Measurements from ENCODE around the gene MAGI3.
"Not testable (repeated sequence)": the region's sequence is repeated elsewhere in the genome, so short reads cannot be mapped to it uniquely, and the experiment has no call there.

Gene MAGI3

DNA sequence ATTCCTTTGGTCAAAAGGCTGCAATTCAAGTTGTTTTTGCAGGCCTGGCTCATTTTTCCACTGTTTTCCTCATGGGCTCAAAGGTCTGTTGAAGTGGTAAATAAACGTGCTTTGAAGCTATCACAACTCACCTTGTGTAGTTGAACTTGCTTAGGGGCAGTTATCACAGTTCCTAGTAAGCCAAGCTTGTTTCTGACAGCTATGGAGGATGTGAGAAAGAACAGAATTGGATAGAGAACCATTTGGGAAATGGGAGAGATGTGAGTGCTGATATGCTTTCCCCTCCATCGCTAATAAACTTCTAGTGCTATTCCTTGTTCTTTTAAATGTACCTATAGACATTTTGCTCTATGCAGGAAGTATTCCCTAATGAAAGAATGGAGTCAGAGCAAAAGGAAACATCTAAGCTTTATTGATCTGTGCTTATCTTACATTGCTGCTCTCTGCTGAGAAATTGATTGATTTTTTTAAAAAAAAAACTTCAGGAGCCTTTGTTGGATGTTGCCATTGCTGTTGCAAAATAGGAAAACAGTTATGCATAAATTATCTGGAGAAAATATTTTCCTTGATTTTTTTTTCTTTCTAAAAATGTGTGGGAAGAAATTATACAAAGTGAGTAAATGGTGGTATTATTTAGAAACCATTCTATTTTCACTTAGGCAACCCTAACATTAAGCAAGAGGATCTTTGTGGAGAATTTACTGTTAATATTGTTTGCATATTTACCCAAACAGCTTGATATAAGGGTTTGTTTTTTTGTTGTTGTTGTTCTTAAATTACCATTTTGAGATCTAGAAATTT, 118.2 kb downstream of the MAGI3 start:
- H3K9me3 ChIP-seq (ENCODE audit: control insufficient read depth in 2 of 2, low read length in 2 of 2): peaks cover 4 to 10% of the 10 kb centered on the region in 2 donors
- H3K4me1 ChIP-seq (ENCODE audit: control insufficient read depth in 2 of 2, insufficient read depth in 2 of 2, low read length in 2 of 2): peaks cover 0 to 7% of the 10 kb centered on the region in 2 donors
- H3K9ac ChIP-seq (ENCODE audit: low read depth in 1 of 2, low read length in 2 of 2): peak overlapping the region in 1 of 2 donors; percentile 4
- H3K27me3 ChIP-seq (ENCODE audit: control insufficient read depth in 2 of 2, insufficient read depth in 2 of 2, low read length in 2 of 2): no peaks in the 10 kb centered on the region
- no peak overlapping the region for H3K27ac ChIP-seq (ENCODE audit: low read depth in 2 of 2, low read length in 2 of 2)
- no peak overlapping the region for H3K4me3 ChIP-seq (ENCODE audit: low read length in 2 of 2)
- no peaks in the 10 kb centered on the region for H3K36me3 ChIP-seq (ENCODE audit: control insufficient read depth in 2 of 2, insufficient read depth in 2 of 2, low read length in 2 of 2)

DNA sequence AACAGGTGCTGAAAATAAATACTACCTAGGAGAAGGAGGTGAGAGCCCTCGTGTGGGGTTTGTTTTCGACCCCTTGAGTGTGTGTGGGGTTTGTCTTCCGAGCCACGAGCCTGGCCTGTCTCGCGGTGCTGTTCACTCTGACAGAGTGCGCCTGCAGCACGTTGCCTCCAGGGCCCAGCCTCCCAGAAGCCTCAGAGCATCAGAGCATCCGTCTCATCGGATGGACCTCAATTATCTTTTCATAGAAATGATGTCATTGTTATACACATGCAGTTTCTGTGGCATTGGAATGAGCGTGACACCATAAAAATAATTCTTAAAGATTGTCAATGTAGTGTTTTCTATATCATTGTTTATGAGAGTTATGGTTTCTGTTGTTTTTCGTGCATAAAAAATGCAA, 119.5 kb downstream of the MAGI3 start:
- not testable (repeated sequence) for H3K4me1 ChIP-seq (ENCODE audit: control insufficient read depth in 2 of 2, insufficient read depth in 2 of 2, low read length in 2 of 2); H3K9ac ChIP-seq (ENCODE audit: low read depth in 1 of 2, low read length in 2 of 2); H3K27ac ChIP-seq (ENCODE audit: low read depth in 2 of 2, low read length in 2 of 2); H3K4me3 ChIP-seq (ENCODE audit: low read length in 2 of 2); H3K27me3 ChIP-seq (ENCODE audit: control insufficient read depth in 2 of 2, insufficient read depth in 2 of 2, low read length in 2 of 2); H3K36me3 ChIP-seq (ENCODE audit: control insufficient read depth in 2 of 2, insufficient read depth in 2 of 2, low read length in 2 of 2)
- H3K9me3 ChIP-seq (ENCODE audit: control insufficient read depth in 2 of 2, low read length in 2 of 2): peaks cover 4 to 10% of the 10 kb centered on the region in 2 donors

DNA sequence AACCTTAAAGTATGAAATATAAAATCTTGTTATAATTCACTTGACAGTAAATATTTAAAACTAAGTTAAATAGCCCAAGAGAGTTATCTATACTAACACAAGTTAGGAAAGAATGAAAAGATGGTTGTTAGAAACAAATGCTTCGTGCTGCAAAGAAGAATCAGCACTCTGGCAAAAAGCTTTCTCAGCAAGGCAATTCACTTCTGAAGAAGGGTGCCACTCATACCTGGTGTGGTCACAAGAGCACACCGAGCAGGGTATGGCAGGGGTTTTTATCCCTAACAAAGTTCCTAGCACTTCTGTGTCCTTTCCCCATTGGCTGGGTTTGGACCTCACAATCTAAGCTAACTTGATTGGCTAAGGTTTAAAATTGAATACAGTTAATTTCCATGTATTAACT, 121.0 kb downstream of the MAGI3 start:
- Histone ChIP-seq H3K4me3 (ENCODE audit: low read length in 2 of 2) (no peak overlapping the region), H3K27ac (ENCODE audit: low read depth in 2 of 2, low read length in 2 of 2) (no peak overlapping the region), H3K4me1 (ENCODE audit: control insufficient read depth in 2 of 2, insufficient read depth in 2 of 2, low read length in 2 of 2) (peaks cover 0 to 7% of the 10 kb centered on the region in 2 donors), H3K36me3 (ENCODE audit: control insufficient read depth in 2 of 2, insufficient read depth in 2 of 2, low read length in 2 of 2) (no peaks in the 10 kb centered on the region), H3K27me3 (ENCODE audit: control insufficient read depth in 2 of 2, insufficient read depth in 2 of 2, low read length in 2 of 2) (no peaks in the 10 kb centered on the region), H3K9me3 (ENCODE audit: control insufficient read depth in 2 of 2, low read length in 2 of 2) (peaks cover 4 to 10% of the 10 kb centered on the region in 2 donors), H3K9ac (ENCODE audit: low read depth in 1 of 2, low read length in 2 of 2) (no peak overlapping the region)

DNA sequence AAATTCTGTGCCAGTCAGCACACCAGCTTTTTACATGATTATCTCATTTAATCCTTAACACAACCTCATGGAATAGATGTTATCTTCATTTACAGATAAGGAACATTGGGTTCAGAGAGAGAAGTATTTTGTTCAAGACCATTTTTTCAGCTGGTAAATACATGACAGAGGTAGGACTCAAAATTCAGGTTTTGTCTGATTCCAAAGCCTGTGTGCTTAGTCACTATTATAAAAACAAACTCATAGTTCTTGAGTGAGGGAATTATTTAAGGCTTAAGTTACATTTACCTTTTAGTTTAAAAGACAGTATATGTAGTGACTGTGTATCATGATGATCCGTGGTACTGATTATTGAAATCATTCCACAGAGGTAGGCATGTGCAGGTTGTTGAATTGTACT, 125.2 kb downstream of the MAGI3 start:
- Histone ChIP-seq H3K27me3 (ENCODE audit: control insufficient read depth in 2 of 2, insufficient read depth in 2 of 2, low read length in 2 of 2) (no peaks in the 10 kb centered on the region), H3K9ac (ENCODE audit: low read depth in 1 of 2, low read length in 2 of 2) (no peak overlapping the region), H3K36me3 (ENCODE audit: control insufficient read depth in 2 of 2, insufficient read depth in 2 of 2, low read length in 2 of 2) (no peaks in the 10 kb centered on the region)

DNA sequence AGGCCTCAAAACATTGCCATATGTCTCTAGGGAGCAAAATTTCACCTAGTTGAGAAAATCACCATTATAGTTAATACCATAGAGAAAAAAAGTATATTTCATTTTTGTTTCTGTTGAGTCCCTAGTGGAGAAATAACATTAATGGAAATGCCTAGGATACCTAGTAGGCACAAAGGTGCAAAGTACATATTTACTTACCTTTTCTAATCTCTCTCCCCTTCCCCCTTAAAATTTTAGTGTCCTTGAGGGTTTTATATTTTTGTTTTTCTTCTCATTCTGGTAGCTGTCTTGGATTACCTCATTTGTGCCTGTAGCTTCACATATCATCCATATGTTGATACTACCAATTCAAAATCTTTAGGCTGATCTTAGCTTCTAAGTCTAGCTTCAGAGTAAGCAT, 127.0 kb downstream of the MAGI3 start:
- H3K27ac ChIP-seq (ENCODE audit: low read depth in 2 of 2, low read length in 2 of 2): no peak overlapping the region
- no peaks in the 10 kb centered on the region for H3K4me1 ChIP-seq (ENCODE audit: control insufficient read depth in 2 of 2, insufficient read depth in 2 of 2, low read length in 2 of 2)

More for the DNA sequence above, 125.2 kb downstream of the MAGI3 start:
- Histone ChIP-seq H3K9me3 (ENCODE audit: control insufficient read depth in 2 of 2, low read length in 2 of 2) (peaks cover 4 to 10% of the 10 kb centered on the region in 2 donors), H3K27ac (ENCODE audit: low read depth in 2 of 2, low read length in 2 of 2) (no peak overlapping the region), H3K4me3 (ENCODE audit: low read length in 2 of 2) (no peak overlapping the region), H3K4me1 (ENCODE audit: control insufficient read depth in 2 of 2, insufficient read depth in 2 of 2, low read length in 2 of 2) (no peaks in the 10 kb centered on the region)

DNA sequence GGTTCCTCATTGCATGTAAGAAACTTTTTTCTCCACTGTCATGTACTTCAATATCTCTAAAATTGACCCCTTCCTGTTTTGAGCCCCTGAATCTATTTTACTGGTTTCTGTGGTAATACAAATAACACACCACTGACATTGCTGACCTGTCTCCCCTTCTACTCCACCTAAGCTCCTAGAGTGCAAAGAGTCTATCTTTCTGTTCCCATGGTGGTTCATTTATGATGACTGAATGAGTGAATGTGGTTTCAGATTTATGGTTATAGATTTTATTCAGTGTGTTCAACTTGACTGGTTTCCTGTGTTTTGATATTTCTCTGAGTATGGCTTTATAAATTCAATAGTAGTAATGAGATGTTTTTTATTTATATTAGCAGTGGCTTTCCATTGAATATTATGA, 127.7 kb downstream of the MAGI3 start:
- no peaks in the 10 kb centered on the region for H3K36me3 ChIP-seq (ENCODE audit: control insufficient read depth in 2 of 2, insufficient read depth in 2 of 2, low read length in 2 of 2)
- H3K9me3 ChIP-seq (ENCODE audit: control insufficient read depth in 2 of 2, low read length in 2 of 2): no peaks in the 10 kb centered on the region
- no peaks in the 10 kb centered on the region for H3K27me3 ChIP-seq (ENCODE audit: control insufficient read depth in 2 of 2, insufficient read depth in 2 of 2, low read length in 2 of 2)
- no peak overlapping the region for H3K4me3 ChIP-seq (ENCODE audit: low read length in 2 of 2)
- H3K4me1 ChIP-seq (ENCODE audit: control insufficient read depth in 2 of 2, insufficient read depth in 2 of 2, low read length in 2 of 2): no peaks in the 10 kb centered on the region
- no peak overlapping the region for H3K9ac ChIP-seq (ENCODE audit: low read depth in 1 of 2, low read length in 2 of 2)
- no peak overlapping the region for H3K27ac ChIP-seq (ENCODE audit: low read depth in 2 of 2, low read length in 2 of 2)

More for the DNA sequence above, 127.0 kb downstream of the MAGI3 start:
- no peak overlapping the region for H3K9ac ChIP-seq (ENCODE audit: low read depth in 1 of 2, low read length in 2 of 2)
- no peaks in the 10 kb centered on the region for H3K36me3 ChIP-seq (ENCODE audit: control insufficient read depth in 2 of 2, insufficient read depth in 2 of 2, low read length in 2 of 2)
- no peak overlapping the region for H3K4me3 ChIP-seq (ENCODE audit: low read length in 2 of 2)
- H3K9me3 ChIP-seq (ENCODE audit: control insufficient read depth in 2 of 2, low read length in 2 of 2): no peaks in the 10 kb centered on the region
- no peaks in the 10 kb centered on the region for H3K27me3 ChIP-seq (ENCODE audit: control insufficient read depth in 2 of 2, insufficient read depth in 2 of 2, low read length in 2 of 2)

DNA sequence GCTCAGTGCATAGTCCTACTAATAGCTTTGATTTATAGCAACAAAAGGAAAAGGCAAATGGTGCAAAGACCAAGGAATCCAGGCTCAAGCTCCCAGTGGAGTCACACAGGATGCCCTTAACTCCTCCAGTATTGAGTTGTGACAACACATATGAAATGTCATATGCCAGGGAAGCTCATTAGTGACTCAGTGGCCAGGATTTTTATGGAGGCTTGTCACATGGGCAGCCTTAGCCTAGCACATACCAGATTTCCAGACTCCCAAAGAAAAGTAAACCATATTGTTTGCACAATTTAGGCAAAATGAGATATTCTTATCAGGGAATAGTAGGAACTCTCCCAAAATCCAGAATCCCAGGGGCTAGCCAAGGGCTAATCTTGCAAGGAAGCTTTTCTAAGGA, 129.2 kb downstream of the MAGI3 start:
- Histone ChIP-seq H3K36me3 (ENCODE audit: control insufficient read depth in 2 of 2, insufficient read depth in 2 of 2, low read length in 2 of 2) (no peaks in the 10 kb centered on the region), H3K27ac (ENCODE audit: low read depth in 2 of 2, low read length in 2 of 2) (no peak overlapping the region), H3K9me3 (ENCODE audit: control insufficient read depth in 2 of 2, low read length in 2 of 2) (peaks cover 0 to 3% of the 10 kb centered on the region in 2 donors), H3K27me3 (ENCODE audit: control insufficient read depth in 2 of 2, insufficient read depth in 2 of 2, low read length in 2 of 2) (no peaks in the 10 kb centered on the region), H3K9ac (ENCODE audit: low read depth in 1 of 2, low read length in 2 of 2) (no peak overlapping the region), H3K4me1 (ENCODE audit: control insufficient read depth in 2 of 2, insufficient read depth in 2 of 2, low read length in 2 of 2) (no peaks in the 10 kb centered on the region), H3K4me3 (ENCODE audit: low read length in 2 of 2) (no peak overlapping the region)

DNA sequence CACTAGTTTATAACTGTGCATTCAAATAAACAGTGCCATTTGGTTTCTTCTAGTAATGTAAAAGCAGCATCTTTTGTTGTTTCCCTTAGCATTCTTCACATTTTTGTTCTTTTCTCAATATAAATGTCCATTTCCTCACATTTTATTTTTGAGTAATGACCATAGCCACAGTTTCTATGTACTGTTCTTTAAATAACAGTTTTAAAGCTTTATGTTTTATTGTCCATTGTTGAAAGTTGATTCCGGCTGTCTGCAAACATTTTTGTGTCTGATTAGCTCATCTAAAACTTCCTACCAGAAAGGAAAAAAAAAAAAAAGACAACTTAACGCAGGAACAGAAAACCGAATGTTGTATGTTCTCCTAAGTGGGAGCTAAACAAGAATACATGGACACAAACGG, 139.7 kb downstream of the MAGI3 start:
- no peaks in the 10 kb centered on the region for H3K36me3 ChIP-seq (ENCODE audit: control insufficient read depth in 2 of 2, insufficient read depth in 2 of 2, low read length in 2 of 2)
- H3K27ac ChIP-seq (ENCODE audit: low read depth in 2 of 2, low read length in 2 of 2): no peak overlapping the region
- no peaks in the 10 kb centered on the region for H3K27me3 ChIP-seq (ENCODE audit: control insufficient read depth in 2 of 2, insufficient read depth in 2 of 2, low read length in 2 of 2)
- peaks cover 0 to 10% of the 10 kb centered on the region in 2 donors for H3K4me1 ChIP-seq (ENCODE audit: control insufficient read depth in 2 of 2, insufficient read depth in 2 of 2, low read length in 2 of 2)
- no peak overlapping the region for H3K9ac ChIP-seq (ENCODE audit: low read depth in 1 of 2, low read length in 2 of 2)
- H3K9me3 ChIP-seq (ENCODE audit: control insufficient read depth in 2 of 2, low read length in 2 of 2): no peaks in the 10 kb centered on the region
- H3K4me3 ChIP-seq (ENCODE audit: low read length in 2 of 2): no peak overlapping the region

DNA sequence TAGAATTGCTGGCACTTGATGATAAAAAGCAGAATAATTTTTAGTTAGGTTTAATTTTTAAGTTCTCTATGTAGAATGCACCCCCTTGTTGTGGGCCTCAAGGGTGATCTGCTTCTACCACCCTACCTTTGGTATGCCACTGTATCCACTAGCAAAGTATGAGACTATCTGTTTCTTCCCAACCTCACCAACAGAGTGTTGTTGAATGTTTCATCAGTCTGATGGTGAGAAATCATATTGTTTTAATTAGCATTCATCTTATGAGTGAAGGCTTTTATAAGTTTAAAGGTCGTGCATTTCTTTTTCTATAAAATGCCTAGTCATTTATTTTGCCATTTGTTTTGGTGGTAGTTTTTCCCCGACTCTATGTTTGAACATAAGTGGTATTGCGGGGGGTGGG, 141.0 kb downstream of the MAGI3 start:
- no peak overlapping the region for H3K9ac ChIP-seq (ENCODE audit: low read depth in 1 of 2, low read length in 2 of 2)
- no peaks in the 10 kb centered on the region for H3K36me3 ChIP-seq (ENCODE audit: control insufficient read depth in 2 of 2, insufficient read depth in 2 of 2, low read length in 2 of 2)
- H3K27ac ChIP-seq (ENCODE audit: low read depth in 2 of 2, low read length in 2 of 2): no peak overlapping the region
- no peaks in the 10 kb centered on the region for H3K27me3 ChIP-seq (ENCODE audit: control insufficient read depth in 2 of 2, insufficient read depth in 2 of 2, low read length in 2 of 2)
- H3K9me3 ChIP-seq (ENCODE audit: control insufficient read depth in 2 of 2, low read length in 2 of 2): no peaks in the 10 kb centered on the region
- no peak overlapping the region for H3K4me3 ChIP-seq (ENCODE audit: low read length in 2 of 2)
- H3K4me1 ChIP-seq (ENCODE audit: control insufficient read depth in 2 of 2, insufficient read depth in 2 of 2, low read length in 2 of 2): peaks cover 0 to 11% of the 10 kb centered on the region in 2 donors

DNA sequence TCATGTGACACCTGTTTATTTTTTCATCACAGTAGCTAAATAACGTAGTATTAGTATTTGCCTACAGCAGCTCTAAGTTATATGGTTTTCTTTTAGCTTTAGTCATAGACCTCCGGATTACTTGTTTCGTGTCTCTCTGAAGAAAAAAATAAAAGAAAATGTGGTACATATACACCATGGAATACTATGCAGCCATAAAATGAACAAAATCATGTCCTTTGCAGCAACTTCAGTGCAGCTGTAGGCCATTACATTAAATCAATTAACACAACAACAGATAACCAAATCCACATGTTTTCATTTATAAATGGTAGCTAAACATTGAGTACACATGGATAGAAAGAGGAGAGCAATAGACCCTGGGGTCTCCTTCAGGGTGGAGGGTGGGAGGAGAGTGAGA, 142.7 kb downstream of the MAGI3 start:
- Histone ChIP-seq H3K27ac (ENCODE audit: low read depth in 2 of 2, low read length in 2 of 2) (no peak overlapping the region), H3K27me3 (ENCODE audit: control insufficient read depth in 2 of 2, insufficient read depth in 2 of 2, low read length in 2 of 2) (no peaks in the 10 kb centered on the region), H3K9me3 (ENCODE audit: control insufficient read depth in 2 of 2, low read length in 2 of 2) (no peaks in the 10 kb centered on the region), H3K4me1 (ENCODE audit: control insufficient read depth in 2 of 2, insufficient read depth in 2 of 2, low read length in 2 of 2) (peaks cover 0 to 11% of the 10 kb centered on the region in 2 donors), H3K36me3 (ENCODE audit: control insufficient read depth in 2 of 2, insufficient read depth in 2 of 2, low read length in 2 of 2) (no peaks in the 10 kb centered on the region), H3K4me3 (ENCODE audit: low read length in 2 of 2) (no peak overlapping the region), H3K9ac (ENCODE audit: low read depth in 1 of 2, low read length in 2 of 2) (no peak overlapping the region)

Data from mucosa of rectum (tissue), 2 donors.